Memory B cell (primary cell): ENCODE results near the gene NECAB2.

Source experiments
- ATAC-seq: fragments of 150-1000 bp; cut with Tn5 transposase; 2 replicates; pipeline ENCODE4 v1.10.0; 2021; ENCODE audit warnings: low read depth, mild to moderate bottlenecking, moderate library complexity
- DNase-seq, 2 donors: peaks; one replicate each; pipeline ENCODE4 v3.0.0; 2022; ENCODE audit warnings: low spot score in 2 of 2
- H3K27ac Mint-ChIP-seq: one replicate; pipeline ENCODE4 v1.8.0; 2022; ENCODE audit warnings: mild to moderate bottlenecking, moderate library complexity, mixed read lengths
- H3K27me3 Mint-ChIP-seq: one replicate; pipeline ENCODE4 v1.8.0; 2022; ENCODE audit warnings: mixed read lengths
- H3K36me3 Mint-ChIP-seq: one replicate; pipeline ENCODE4 v1.8.0; 2022; ENCODE audit warnings: mild to moderate bottlenecking, mixed read lengths
- H3K4me1 Mint-ChIP-seq: one replicate; pipeline ENCODE4 v1.8.0; 2022; ENCODE audit warnings: mixed read lengths
- H3K4me3 Mint-ChIP-seq: one replicate; pipeline ENCODE4 v1.8.0; 2022; ENCODE audit warnings: mild to moderate bottlenecking, moderate library complexity, mixed read lengths
- H3K9me3 Mint-ChIP-seq: one replicate; pipeline ENCODE4 v1.8.0; 2022; ENCODE audit warnings: mixed read lengths

Gene NECAB2

GRCh38 chr16:84015399-84015798, 47.4 kb downstream of the NECAB2 start:
- Mint-ChIP-seq H3K36me3 (no peaks in the 10 kb centered on the region), H3K4me3 (no peak overlapping the region), H3K27ac (no peak overlapping the region), H3K4me1 (peaks cover 7% of the 10 kb centered on the region), H3K9me3 (no peaks in the 10 kb centered on the region), H3K27me3 (peaks cover 12% of the 10 kb centered on the region)
- ATAC-seq (no peak), DNase-seq (no peak)

- ATAC-seq (no peak), DNase-seq (no peak)
- H3K4me3 Mint-ChIP-seq, result no peak overlapping the region
- H3K27me3 Mint-ChIP-seq, result peaks cover 13% of the 10 kb centered on the region
- peaks cover 3% of the 10 kb centered on the region for H3K36me3 Mint-ChIP-seq
- peaks cover 2% of the 10 kb centered on the region for H3K9me3 Mint-ChIP-seq
- peaks cover 7% of the 10 kb centered on the region for H3K4me1 Mint-ChIP-seq
- no peak overlapping the region for H3K27ac Mint-ChIP-seq
These were observed 48.4 kb downstream of the NECAB2 start for GRCh38 chr16:84016477-84016876.

- peaks cover 7% of the 10 kb centered on the region for H3K4me1 Mint-ChIP-seq
- no peak overlapping the region for H3K4me3 Mint-ChIP-seq
- ATAC-seq, result no peak
- DNase-seq, result no peak
- H3K9me3 Mint-ChIP-seq, result peaks cover 5% of the 10 kb centered on the region
- no peak overlapping the region for H3K27ac Mint-ChIP-seq
- peaks cover 5% of the 10 kb centered on the region for H3K36me3 Mint-ChIP-seq
- peaks cover 16% of the 10 kb centered on the region for H3K27me3 Mint-ChIP-seq
These were observed 50.7 kb downstream of the NECAB2 start for GRCh38 chr16:84018710-84019109.

GRCh38 chr16:84020353-84020752, 52.3 kb downstream of the NECAB2 start:
- H3K36me3 Mint-ChIP-seq, result peaks cover 5% of the 10 kb centered on the region
- no peak for DNase-seq
- no peak overlapping the region for H3K4me3 Mint-ChIP-seq
- peaks cover 16% of the 10 kb centered on the region for H3K27me3 Mint-ChIP-seq
- H3K9me3 Mint-ChIP-seq, result peaks cover 5% of the 10 kb centered on the region
- ATAC-seq, result no peak
- no peak overlapping the region for H3K27ac Mint-ChIP-seq
- no peaks in the 10 kb centered on the region for H3K4me1 Mint-ChIP-seq

- peaks cover 5% of the 10 kb centered on the region for H3K36me3 Mint-ChIP-seq
- H3K4me1 Mint-ChIP-seq, result no peaks in the 10 kb centered on the region
- peaks cover 5% of the 10 kb centered on the region for H3K9me3 Mint-ChIP-seq
- H3K27me3 Mint-ChIP-seq, result peaks cover 20% of the 10 kb centered on the region
- no peak overlapping the region for H3K27ac Mint-ChIP-seq
- H3K4me3 Mint-ChIP-seq, result no peak overlapping the region
- ATAC-seq, result no peak
- DNase-seq, result no peak
These were observed 53.4 kb downstream of the NECAB2 start for GRCh38 chr16:84021488-84021887.

GRCh38 chr16:84022644-84023043, 54.6 kb downstream of the NECAB2 start:
- H3K4me3 Mint-ChIP-seq, result no peak overlapping the region
- H3K9me3 Mint-ChIP-seq, result peaks cover 5% of the 10 kb centered on the region
- H3K27ac Mint-ChIP-seq, result no peak overlapping the region
- ATAC-seq, result no peak
- H3K36me3 Mint-ChIP-seq, result peaks cover 5% of the 10 kb centered on the region
- no peaks in the 10 kb centered on the region for H3K4me1 Mint-ChIP-seq
- H3K27me3 Mint-ChIP-seq, result peaks cover 23% of the 10 kb centered on the region
- no peak for DNase-seq

- ATAC-seq, result no peak
- no peak for DNase-seq
- Mint-ChIP-seq H3K36me3 (peaks cover 5% of the 10 kb centered on the region), H3K27me3 (peaks cover 21% of the 10 kb centered on the region), H3K9me3 (peaks cover 5% of the 10 kb centered on the region), H3K4me3 (no peak overlapping the region), H3K4me1 (peaks cover 3% of the 10 kb centered on the region), H3K27ac (no peak overlapping the region)
These were observed 56.8 kb downstream of the NECAB2 start for GRCh38 chr16:84024854-84025253.

GRCh38 chr16:84026606-84027005, 58.6 kb downstream of the NECAB2 start:
- peaks cover under 1% of the 10 kb centered on the region for H3K9me3 Mint-ChIP-seq
- no peak for DNase-seq
- peaks cover under 1% of the 10 kb centered on the region for H3K36me3 Mint-ChIP-seq
- H3K27ac Mint-ChIP-seq, result no peak overlapping the region
- peaks cover 3% of the 10 kb centered on the region for H3K4me1 Mint-ChIP-seq
- no peak overlapping the region for H3K4me3 Mint-ChIP-seq
- ATAC-seq, result no peak
- peaks cover 22% of the 10 kb centered on the region for H3K27me3 Mint-ChIP-seq

- DNase-seq (no peak), ATAC-seq (no peak)
- no peak overlapping the region for H3K27ac Mint-ChIP-seq
- H3K36me3 Mint-ChIP-seq, result no peaks in the 10 kb centered on the region
- H3K9me3 Mint-ChIP-seq, result no peaks in the 10 kb centered on the region
- peaks cover 3% of the 10 kb centered on the region for H3K4me1 Mint-ChIP-seq
- H3K27me3 Mint-ChIP-seq, result peaks cover 22% of the 10 kb centered on the region
- no peak overlapping the region for H3K4me3 Mint-ChIP-seq
These were observed 59.6 kb downstream of the NECAB2 start for GRCh38 chr16:84027625-84028024.

- DNase-seq (no peak), ATAC-seq (no peak)
- Mint-ChIP-seq H3K27me3 (peaks cover 21% of the 10 kb centered on the region), H3K27ac (no peak overlapping the region), H3K9me3 (no peaks in the 10 kb centered on the region), H3K36me3 (no peaks in the 10 kb centered on the region), H3K4me3 (no peak overlapping the region), H3K4me1 (peaks cover 3% of the 10 kb centered on the region)
These were observed 61.4 kb downstream of the NECAB2 start for GRCh38 chr16:84029297-84030047.

- no peak for DNase-seq
- no peak for ATAC-seq
- Mint-ChIP-seq H3K36me3 (peaks cover 2% of the 10 kb centered on the region), H3K27me3 (peaks cover 20% of the 10 kb centered on the region), H3K9me3 (peaks cover 2% of the 10 kb centered on the region), H3K4me1 (peaks cover 3% of the 10 kb centered on the region), H3K4me3 (no peak overlapping the region), H3K27ac (no peak overlapping the region)
These were observed 63.5 kb downstream of the NECAB2 start for GRCh38 chr16:84031556-84031955.

- H3K36me3 Mint-ChIP-seq, result peaks cover 2% of the 10 kb centered on the region
- H3K27ac Mint-ChIP-seq, result no peak overlapping the region
- ATAC-seq, result no peak
- no peak for DNase-seq
- peaks cover 3% of the 10 kb centered on the region for H3K4me1 Mint-ChIP-seq
- H3K4me3 Mint-ChIP-seq, result no peak overlapping the region
- H3K9me3 Mint-ChIP-seq, result peaks cover 2% of the 10 kb centered on the region
- H3K27me3 Mint-ChIP-seq, result peaks cover 16% of the 10 kb centered on the region
These were observed 64.6 kb downstream of the NECAB2 start for GRCh38 chr16:84032458-84033178.

- ATAC-seq (no peak), DNase-seq (no peak)
- H3K27ac Mint-ChIP-seq, result no peak overlapping the region
- H3K27me3 Mint-ChIP-seq, result peaks cover 15% of the 10 kb centered on the region
- peaks cover 3% of the 10 kb centered on the region for H3K4me1 Mint-ChIP-seq
- no peak overlapping the region for H3K4me3 Mint-ChIP-seq
- H3K36me3 Mint-ChIP-seq, result peaks cover 2% of the 10 kb centered on the region
- H3K9me3 Mint-ChIP-seq, result peaks cover 2% of the 10 kb centered on the region
These were observed 65.5 kb downstream of the NECAB2 start for GRCh38 chr16:84033251-84034195.

GRCh38 chr16:84034516-84034915, 66.5 kb downstream of the NECAB2 start:
- DNase-seq (no peak), ATAC-seq (no peak)
- peaks cover 2% of the 10 kb centered on the region for H3K9me3 Mint-ChIP-seq
- H3K27ac Mint-ChIP-seq, result no peak overlapping the region
- peaks cover 11% of the 10 kb centered on the region for H3K27me3 Mint-ChIP-seq
- peaks cover under 1% of the 10 kb centered on the region for H3K4me1 Mint-ChIP-seq
- H3K36me3 Mint-ChIP-seq, result peaks cover 2% of the 10 kb centered on the region
- no peak overlapping the region for H3K4me3 Mint-ChIP-seq
